Tracheal epithelial cell (primary cell): ENCODE measurements around the gene URAD. TPM values are rescaled to one million over a fixed set of nuclear protein-coding genes. Genes with fewer than 3 reads are reported as not detected.

Experiments
- total RNA-seq: library from RNA; depleted of rRNA; stranded (reverse); fragments of >200 nt; gene quantifications from 2 replicates; pipeline ENCODE4 v1.2.1, GENCODE V29; 2014

Gene URAD
- total RNA-seq: not detected in 2 replicates

DNA sequence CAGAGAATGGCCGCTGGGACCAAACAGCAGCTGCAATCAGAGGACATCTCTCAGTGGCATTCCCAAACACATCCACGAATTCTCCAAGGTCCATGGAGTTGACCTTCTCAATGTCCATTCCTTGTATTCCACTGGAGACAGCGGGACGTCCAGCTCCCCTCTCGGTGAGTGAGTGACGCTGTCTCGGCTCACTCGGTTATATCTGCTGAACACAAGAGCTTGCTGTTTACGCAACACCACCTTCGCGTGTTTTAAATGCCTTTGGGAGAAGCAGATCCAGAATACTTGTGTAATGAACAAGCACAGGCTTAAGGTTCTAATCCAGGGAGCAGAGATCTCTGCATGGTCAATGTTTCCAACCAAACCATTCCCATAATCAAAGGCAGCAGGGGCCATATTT is at the start of gene URAD:
Gene URAD, minus strand, starts transcription at position 174 of the 400 bp plus-strand sequence. Its CDS starts 56 bp downstream, at position 118.

GRCh38 chr13:27969082-27969865 is 19.2 kb downstream of the URAD start, which contains the start of gene CDX2:
CDX2 (minus strand) TSS chr13:27969315; CDS start chr13:27969006, 309 bp downstream.

Other genes with a start within 250 kb of the URAD start
- gene GSX1, start 196.2 kb downstream of the URAD start, total RNA-seq: not detected in 2 replicates
- not detected in 2 replicates for gene PDX1, start 68.7 kb downstream of the URAD start, total RNA-seq
- gene CDX2, start 19.4 kb downstream of the URAD start, total RNA-seq: 0.48 TPM in 1 of 2 replicates, not detected in the other
- not detected in 2 replicates for gene FLT3, start 111.9 kb upstream of the URAD start, total RNA-seq
- gene PAN3, start 149.9 kb upstream of the URAD start, total RNA-seq: 13.0 and 14.7 TPM in 2 replicates